Loucy (cell line): ENCODE data around the gene OSBPL1A.

ENCODE experiments used
- EZH2phosphoT487 ChIP-seq: fragments of 200-600 bp; IDR thresholded peaks from 2 replicates; pipeline ENCODE4 v1.6.1; 2018; ENCODE audit warnings: antibody characterized with exemption, mild to moderate bottlenecking, moderate library complexity, borderline replicate concordance
- TF ChIP-seq, protein P1 (sequence below): fragments of 200-600 bp; sonication (generic); conservative IDR thresholded peaks from 2 replicates; pipeline ENCODE4 v1.5.1; 2014; ENCODE audit warnings: mild to moderate bottlenecking, antibody characterized with exemption, low read length

DNA sequence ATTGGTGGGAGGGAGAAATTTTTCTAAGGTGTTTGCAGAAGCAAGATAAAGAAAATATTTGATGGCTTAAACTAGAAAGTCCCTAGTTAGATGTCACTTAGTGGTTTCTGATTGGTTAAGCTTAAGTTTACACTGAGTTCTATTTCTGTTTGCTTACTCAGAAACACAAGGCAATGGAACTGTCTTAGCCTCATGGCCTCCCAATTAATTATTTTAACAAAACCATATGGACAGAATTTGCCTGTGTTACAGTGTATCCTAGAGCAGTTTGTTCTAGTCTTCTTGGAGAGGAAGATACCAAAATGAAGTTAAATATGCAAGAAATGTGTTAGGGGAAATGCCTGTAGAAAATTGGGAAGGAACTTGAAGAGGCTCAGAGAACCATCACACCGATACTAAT lies 24.2 kb upstream of the OSBPL1A start:
- TF ChIP-seq, protein P1, sequence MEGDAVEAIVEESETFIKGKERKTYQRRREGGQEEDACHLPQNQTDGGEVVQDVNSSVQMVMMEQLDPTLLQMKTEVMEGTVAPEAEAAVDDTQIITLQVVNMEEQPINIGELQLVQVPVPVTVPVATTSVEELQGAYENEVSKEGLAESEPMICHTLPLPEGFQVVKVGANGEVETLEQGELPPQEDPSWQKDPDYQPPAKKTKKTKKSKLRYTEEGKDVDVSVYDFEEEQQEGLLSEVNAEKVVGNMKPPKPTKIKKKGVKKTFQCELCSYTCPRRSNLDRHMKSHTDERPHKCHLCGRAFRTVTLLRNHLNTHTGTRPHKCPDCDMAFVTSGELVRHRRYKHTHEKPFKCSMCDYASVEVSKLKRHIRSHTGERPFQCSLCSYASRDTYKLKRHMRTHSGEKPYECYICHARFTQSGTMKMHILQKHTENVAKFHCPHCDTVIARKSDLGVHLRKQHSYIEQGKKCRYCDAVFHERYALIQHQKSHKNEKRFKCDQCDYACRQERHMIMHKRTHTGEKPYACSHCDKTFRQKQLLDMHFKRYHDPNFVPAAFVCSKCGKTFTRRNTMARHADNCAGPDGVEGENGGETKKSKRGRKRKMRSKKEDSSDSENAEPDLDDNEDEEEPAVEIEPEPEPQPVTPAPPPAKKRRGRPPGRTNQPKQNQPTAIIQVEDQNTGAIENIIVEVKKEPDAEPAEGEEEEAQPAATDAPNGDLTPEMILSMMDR = no peak
- TF ChIP-seq EZH2phosphoT487 = no peak
